ENCODE results near the gene ATXN1.

- TF ChIP-seq CTCF (IDR thresholded peaks at IDR 0.05): no peak
- no peak for TF ChIP-seq POLR2A (IDR thresholded peaks at IDR 0.05)
- TF ChIP-seq POLR2AphosphoS5 (IDR thresholded peaks at IDR 0.05): no peak
- no peak for TF ChIP-seq EP300 (IDR thresholded peaks at IDR 0.05)
Measured at GRCh38 chr6:16649241-16649640, 112.0 kb downstream of the ATXN1 start.

Measured in gastroesophageal sphincter (tissue), 3 donors.